HG03378 (cell line): ENCODE measurements around the gene FOXN3.

Experiments
- ATAC-seq: cut with Tn5 transposase; IDR thresholded peaks from one replicate; pipeline ENCODE4 v1.9.1; 2021; ENCODE audit warnings: mild to moderate bottlenecking, moderate library complexity; ENCODE audit not compliant: unreplicated experiment

The FOXN3 gene

DNA sequence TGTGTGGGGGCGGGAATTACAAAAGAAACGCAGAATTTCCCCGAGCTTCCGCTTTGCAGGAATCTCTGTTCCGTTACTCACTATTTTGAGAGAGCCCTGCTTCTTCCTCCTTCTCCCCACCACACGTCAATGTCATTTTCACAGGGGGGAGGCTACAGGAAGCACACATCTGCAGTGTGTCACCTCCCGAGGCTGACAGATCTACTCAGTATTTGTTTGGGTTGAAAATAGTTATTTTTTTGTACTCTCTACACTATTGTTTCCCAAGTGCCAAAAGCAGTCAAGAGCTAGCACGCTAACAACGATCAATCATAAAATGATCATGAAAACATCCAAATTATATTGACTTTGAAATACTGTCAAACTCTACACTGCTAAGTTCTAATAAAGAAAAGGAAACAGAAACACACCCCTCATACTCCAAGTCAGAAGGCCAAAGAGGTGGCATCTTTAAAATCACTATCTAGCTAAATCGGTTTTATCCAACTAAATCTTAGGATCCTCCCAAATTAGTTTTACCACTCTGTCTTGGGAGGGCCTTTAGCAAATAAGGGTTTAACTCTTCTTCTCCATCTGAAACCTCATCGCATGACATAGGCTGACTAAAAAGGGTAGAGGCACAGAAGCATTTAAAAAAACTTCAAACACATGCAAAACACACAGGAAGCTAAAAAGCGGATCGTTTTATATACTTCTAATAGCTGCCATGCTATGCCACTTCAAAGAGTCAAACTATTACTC lies 51.8 kb downstream of the FOXN3 start:
- peak; percentile 90 for ATAC-seq

- ATAC-seq, result no peak
These were observed 52.7 kb downstream of the FOXN3 start for GRCh38 chr14:89364316-89364715.

- ATAC-seq, result no peak
These were observed 56.8 kb downstream of the FOXN3 start for GRCh38 chr14:89360277-89360676.

DNA sequence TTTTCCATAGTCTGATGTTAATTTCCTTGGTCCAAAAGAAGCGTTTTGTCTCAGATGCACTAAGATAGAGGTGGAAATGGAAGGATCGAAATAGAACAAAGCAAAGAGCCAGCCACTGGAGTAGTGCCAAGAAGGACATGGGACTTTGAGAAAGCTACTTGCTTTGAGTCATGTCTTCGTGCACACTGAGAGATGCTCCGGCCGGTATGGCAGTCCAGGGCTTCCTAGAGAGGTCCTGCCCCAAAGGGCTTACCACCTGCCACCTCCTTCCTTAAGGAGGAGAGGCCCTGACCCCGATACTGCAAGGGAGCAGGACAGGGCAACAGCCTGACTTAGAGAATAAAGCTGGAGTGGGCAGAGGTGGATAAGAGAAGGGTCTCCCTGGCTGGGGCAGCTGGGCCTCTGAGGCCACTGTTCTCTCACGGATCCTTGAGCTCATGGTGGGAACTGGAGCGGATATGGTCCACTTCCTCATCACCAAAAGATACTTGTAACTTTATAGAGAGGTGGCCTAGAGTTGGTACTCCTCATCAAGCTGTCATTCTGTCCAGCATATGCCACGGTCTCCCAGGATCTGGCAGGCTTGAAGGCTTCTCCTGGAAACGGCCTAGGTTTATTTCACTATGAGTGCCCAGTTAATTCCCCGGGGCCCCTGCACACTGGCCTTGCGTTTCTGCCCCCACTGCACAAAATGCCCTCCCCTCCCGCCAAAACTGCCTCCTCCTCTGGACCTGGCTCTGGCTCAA lies 57.4 kb downstream of the FOXN3 start:
- ATAC-seq, result no peak

GRCh38 chr14:89357655-89358297 lies 59.3 kb downstream of the FOXN3 start:
- ATAC-seq, result no peak

DNA sequence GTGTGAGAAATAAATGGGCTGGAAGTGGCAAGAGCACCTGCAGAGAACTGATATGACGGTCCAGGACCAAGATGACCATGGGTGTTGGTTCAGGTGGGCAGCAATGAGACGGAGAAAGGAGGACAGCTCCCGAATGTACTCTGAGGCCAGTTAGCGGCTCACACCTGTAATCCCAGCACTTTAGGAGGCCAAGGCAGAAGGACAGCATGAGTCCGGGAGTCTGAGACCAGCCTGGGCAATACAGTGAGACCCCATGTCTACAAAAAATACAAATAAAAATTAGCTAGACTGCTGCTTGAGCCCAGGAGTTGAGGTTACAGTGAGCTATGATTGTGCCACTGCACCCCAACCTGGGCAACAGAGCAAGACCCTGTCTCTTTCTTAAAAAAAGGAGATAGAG lies 60.1 kb downstream of the FOXN3 start:
- ATAC-seq, result no peak

GRCh38 chr14:89356496-89356895 lies 60.5 kb downstream of the FOXN3 start:
- no peak for ATAC-seq

DNA sequence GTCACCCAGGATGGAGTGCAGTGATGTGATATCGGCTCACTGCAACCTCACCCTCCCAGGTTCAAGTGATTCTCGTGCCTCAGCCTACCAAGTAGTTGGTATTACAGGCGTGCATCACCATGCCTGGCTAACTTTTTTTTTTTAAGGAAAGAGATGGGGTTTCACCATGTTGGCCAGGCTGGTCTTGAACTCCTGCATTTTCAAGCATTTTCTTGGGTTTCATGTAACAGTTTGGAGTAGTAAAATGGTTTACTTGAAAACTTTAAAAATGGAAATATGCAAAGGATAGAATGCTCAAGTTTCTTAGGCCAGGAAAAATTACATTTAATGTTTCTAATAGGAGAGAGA lies 63.3 kb downstream of the FOXN3 start:
- ATAC-seq, result no peak

GRCh38 chr14:89352976-89353765 lies 63.9 kb downstream of the FOXN3 start:
- no peak for ATAC-seq

- ATAC-seq, result peak; percentile 58
These were observed 65.3 kb downstream of the FOXN3 start for GRCh38 chr14:89351516-89352404.

DNA sequence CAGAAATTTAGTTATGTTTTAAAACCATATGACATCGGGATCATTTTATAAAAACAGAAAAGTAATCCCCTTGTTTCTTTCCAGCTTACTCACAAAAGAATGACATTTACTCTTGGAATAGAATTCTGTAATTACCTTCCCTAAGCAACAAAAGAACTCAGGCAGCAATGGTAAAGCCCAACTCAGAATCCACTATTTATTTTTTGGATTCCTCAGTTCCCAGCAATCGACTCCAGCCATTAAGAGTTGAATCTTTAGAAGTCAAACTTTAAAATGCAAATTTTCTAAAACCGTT lies 65.9 kb downstream of the FOXN3 start:
- ATAC-seq, result no peak

GRCh38 chr14:89350152-89350551 lies 66.9 kb downstream of the FOXN3 start:
- no peak for ATAC-seq

DNA sequence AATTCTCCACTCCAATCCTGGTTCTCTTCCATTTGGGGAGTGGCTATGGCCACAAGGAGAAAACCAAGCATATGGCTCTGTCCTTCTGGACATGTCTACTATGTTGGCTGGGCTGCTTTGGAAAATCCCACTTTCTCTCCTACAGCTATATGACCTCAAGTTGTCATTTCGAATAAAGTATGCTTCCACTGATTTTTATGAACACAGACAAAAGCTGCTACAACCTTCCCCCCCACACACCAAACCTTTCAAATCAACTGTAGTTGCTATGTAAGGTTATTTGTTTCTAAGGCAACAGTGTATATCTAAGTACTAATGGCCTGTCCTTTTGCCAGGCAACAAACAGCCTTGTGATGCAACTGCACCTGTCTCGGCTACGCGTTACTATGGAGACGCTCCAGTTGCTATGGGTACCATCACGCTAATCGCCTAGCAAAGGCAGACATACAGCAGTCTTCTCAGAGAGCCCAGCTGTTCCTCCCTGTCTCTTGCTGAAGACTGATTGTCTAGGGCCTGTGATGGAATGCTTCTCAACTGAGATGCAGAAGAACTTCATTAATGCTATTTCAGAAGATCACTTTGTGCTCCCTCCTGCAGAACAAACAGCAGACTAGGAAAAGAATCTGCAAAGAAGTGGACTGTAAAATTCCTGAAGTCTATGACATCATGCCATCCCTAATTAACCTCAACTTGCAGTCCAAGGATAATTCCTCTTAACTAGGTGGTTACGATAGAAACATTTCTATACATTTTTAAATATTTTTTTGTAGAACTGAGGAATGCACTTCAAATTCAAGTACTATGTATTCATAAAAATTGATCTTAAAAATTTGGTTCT lies 67.6 kb downstream of the FOXN3 start:
- no peak for ATAC-seq

- ATAC-seq, result no peak
These were observed 68.3 kb downstream of the FOXN3 start for GRCh38 chr14:89348722-89349121.

- ATAC-seq, result no peak
These were observed 69.1 kb downstream of the FOXN3 start for GRCh38 chr14:89347885-89348284.

- no peak for ATAC-seq
These were observed 72.1 kb downstream of the FOXN3 start for GRCh38 chr14:89344920-89345254.

DNA sequence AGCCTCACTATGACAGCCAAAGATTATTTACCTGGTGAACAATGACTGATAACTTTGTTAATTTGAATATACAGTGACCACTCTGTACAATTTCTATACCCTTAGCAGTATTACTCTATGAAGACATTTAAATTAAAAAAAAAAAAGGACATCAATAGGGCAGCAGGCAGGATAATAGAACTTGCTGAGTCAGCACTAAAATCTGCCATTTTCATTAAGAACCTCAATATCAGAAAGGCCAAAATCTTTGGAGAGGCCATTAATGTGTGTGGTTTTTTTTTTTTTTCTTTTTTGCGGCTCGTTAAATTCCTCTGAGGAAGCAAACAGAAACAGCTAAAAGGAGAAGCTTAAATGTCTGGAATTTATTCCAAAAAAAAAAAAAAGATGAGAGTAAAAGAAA lies 73.7 kb downstream of the FOXN3 start:
- no peak for ATAC-seq

DNA sequence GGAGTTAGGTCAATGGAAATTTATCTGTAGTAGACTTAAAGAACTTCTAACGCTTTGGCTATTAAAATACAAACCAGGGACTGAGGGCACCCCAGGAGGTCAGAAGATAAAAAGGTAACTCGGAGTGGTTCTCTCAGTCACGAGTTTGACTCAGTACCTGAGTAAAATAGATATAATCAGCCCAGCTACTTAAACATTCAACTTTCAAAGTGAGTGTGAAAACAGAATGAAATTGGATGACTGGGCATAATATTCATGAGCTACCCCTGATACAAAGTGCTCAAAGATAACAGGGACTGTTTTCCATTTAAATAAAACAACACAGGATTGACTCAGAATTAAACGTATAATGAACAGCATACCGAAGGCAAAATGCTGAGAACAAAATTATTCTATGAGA lies 75.0 kb downstream of the FOXN3 start:
- no peak for ATAC-seq

DNA sequence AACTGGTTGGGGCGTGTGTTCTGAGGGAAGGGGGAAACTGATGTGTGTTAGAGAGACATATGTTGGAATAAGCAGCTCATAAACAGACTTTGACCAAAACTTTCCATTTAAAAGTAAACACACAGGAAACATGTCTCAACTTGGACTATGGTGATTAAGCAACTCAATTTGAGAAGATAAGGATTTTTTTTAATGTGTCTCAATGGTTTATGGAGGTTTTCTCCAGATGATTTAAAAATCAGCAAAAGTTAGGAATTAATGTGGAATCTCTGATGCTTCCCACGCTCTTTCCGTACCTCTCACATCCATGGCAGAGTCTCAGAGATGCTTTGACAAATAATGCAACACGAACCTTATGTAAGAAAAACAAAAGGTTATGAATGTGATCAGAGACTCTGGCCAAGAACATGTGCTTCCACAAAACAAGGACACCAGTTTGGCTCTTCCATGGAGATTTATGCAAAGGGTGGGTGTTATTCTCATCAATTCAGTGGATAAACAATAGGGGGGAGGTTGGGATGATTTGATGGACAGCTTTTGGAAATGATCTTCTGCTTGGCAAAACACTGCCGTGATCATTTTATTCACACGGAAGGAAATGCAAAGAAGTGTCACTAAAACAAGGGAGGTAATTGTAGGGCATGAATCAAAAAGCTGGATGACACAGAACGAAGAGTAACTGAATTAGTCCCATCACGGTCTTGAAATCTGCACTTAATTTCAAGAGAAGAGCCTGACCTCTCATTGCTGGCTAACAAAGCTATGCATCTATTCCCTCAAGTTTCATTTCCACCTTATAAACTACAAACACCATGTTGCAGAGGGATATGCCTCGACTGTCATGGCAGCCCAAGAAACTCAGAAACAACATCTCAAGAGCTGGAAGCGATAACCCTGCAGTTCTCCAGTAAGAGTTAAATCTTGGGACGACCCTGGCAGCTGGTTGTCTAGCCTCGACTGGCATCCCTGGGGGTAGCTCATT lies 76.5 kb downstream of the FOXN3 start:
- ATAC-seq, result no peak
